ENCODE data around the gene SNRNP40.
"Not testable (repeated sequence)": the region's sequence is repeated elsewhere in the genome, so short reads cannot be mapped to it uniquely, and the experiment has no call there.

SNRNP40 gene

DNA sequence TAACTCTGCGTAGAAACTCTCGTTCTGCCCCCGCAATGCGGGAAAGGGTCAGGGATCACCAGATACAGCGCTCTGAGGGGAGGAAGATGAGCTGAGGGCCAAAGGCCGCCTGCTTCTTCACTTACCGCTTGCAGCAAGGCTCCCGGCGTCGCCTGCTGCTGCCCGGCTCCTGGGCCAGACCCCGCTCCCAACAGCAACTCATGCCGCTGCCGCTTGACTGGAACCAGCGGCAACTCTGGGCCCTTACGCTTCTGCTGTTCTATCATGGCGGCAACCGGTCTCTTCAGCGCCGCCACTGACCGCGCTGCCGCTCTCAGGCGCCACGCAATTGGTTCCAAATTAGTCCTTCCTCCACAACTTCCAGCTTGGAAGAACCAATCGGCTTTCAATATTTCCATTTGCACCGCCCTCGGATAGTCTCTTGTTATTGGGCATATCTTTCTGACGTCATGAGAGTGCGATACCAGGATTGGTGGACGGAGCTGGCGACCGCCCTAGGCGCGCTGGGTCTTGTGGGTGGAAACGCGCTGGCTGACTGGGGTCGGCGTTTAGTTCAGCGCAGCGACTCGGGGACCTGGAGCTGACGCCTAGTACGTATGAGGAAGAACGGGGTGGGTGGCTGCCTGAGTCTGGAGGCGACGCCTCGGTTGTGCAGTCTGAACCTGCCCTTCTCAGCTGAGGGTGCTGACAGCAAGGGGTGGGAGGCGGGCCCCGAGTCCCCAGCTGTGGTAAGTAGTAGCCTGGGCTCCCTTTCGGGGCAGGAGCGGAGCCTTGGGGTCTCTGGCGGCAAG lies at the start of gene SNRNP40, which contains the start of gene ZCCHC17:
SNRNP40 (minus strand) TSS at position 303 of the 791 bp plus-strand sequence; CDS start at position 266, 37 bp downstream.
ZCCHC17 (plus strand) TSS at position 547 of the 791 bp plus-strand sequence. CDS start 13,067 bp downstream, outside the sequence.
- peak; percentile 98 for FAIRE-seq

DNA sequence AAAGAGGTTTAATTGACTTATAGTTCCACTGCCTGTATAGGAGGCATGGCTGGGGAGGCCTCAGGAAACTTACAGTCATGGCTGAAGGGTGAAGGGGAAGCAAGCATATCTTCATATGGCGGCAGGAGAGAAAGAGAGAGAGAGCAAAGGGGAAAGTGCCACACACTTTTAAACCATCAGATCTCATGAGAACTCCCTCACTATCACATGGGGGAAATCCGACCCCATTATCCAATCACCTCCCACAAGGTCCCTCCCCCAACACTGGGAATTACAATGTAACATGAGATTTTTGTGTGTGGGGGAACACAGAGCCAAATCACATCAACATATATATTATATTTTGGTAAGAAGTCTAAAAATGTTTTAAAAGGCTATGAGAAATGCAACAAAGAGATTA lies 49.0 kb upstream of the SNRNP40 start:
- no peak for FAIRE-seq

DNA sequence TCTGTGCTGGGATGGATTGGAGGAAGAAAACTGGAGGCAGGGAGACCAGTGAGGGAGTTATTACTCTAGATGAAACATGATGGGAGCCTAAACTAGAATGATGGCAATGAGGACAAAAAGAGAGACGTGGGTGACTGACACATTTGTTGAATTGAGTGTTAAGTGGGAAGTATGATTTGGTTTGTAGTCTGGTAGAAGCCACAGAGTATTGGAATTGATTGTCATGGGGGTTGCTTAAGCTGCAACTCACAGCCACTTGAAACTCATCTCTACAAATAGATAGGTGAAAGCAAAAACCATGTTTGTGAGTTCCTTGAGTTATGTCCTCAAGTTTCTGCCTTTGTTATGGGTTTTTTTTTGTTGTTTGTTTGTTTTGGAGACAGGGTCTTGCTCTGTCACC lies 47.9 kb upstream of the SNRNP40 start:
- FAIRE-seq = no peak

DNA sequence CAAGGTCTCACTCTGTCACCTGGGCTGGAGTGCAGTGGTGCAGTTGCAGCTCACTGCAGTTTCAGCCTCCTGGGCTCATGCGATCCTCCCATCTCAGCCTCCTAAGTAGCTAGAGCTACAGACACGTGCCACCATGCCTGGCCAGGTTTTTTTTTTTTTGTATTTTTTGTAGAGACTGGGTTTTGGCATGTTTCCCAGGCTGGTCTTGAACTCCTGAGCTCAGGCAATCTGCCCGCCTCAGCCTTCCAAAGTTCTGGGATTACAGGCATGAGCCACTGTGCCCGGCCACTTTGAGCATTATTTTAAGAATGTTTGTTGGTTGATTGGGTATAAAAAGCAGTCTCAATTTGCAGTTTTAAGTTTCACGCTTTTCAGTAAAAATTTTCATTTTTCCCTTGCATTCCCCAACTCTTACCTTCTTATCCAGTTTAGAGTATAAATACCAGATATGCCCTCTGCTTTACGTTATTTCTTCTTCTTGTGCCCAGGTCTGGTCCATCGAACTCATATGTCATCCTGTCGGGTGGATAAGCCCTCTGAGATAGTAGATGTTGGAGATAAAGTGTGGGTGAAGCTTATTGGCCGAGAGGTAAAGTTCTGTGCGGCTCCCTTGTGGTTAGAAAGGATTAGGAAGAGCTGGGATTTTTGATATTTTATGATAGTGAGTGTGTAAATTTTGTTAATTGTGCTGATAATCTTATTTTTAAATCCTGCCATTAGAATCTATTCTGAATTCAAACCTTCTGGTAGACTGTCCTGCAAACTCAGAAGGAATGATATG lies 40.3 kb upstream of the SNRNP40 start:
- FAIRE-seq = no peak

DNA sequence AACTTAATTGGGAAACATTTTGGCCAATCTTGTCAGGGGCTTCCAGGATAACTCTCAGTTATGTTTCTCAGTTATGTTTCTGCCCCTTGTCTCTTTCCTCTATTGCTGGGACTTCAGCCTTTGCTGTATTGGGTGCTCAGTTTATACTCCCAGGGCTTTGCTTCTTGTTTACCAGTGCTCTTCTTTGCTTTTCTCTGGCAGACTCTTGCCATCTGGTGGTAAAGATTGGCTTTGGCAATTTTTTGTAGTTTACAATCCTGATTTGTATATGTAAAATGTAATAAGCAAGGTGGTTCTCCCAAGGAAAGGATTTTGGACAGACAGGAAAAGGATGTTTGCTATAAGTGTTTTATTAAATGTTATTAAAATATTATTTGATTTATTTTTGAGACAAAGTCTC lies 38.4 kb upstream of the SNRNP40 start:
- FAIRE-seq = no peak

DNA sequence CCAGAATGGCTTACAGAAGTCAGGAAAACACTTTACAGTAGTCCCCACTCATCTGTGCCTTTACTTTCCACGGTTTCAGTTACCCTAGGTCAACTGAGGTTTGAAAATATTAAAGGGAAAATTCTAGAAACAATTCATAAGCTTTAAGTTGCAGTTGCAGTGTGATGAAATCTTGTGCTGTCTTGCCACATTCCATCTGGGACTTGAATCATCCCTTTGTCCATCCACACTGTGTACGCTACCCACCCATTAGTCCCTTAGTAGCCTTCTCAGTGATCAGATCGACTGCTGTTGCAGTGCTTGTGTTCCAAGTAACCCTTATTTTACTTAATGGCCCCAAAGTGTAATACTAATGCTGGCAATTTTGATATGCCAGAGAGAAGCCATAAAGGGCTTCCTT lies 30.8 kb upstream of the SNRNP40 start:
- no peak for FAIRE-seq

DNA sequence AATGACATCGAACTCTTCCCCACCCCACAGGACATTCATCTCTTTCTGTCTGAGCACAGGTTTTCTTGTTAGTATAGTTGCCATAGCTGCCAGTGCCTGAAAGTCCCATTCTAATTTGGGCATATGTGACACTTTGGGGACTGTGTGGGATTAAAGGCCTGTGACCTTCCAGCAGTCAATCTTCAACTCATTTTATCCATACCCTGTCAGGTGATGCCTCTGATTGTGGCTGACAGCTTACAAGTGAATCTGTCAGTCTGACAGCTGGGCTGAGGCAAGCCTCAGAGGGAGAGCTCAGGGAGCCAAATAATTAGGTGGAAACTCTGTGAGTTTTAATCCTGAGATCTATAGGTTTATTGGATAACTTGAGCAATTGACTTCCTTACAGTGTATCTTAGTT lies 29.9 kb upstream of the SNRNP40 start:
- no peak for FAIRE-seq

DNA sequence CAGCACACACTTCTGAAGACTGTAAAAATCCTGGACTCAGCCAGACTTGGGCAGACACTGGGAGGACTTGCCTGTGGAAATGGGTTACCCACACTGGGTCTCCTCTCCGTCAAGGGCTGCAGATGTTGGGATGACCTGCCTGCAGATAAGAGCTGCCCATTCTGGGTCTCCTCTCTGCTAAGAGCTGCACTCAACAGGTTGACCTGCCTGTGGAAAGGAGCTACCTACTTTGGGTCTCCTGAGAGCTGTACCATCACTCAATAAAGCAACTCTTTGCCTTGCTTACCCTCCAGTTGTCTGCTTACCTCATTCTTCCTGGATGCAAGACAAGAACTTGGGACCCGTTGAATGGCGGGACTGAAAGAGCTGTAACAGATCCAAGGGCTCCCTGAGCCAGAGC lies 28.4 kb upstream of the SNRNP40 start:
- no peak for FAIRE-seq

DNA sequence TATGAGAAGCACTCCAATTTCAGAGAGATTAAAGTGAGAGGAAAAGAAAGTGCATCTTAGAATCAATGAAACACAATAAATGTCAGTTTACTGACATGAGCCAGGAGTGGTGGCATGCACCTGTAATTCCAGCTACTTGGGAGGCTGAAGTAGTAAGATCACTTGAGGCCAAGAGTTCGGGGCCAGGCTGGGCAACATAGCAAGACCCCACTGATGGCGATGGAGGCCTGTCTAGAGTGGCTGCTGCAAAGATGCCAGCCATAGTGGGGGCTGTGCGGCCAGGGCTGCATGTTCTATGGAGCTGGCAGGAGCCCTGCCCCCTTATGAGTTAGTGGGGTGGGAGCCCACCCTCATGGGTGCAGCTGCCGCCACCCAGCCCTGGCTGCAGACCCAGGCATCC lies 27.5 kb upstream of the SNRNP40 start:
- no peak for FAIRE-seq

DNA sequence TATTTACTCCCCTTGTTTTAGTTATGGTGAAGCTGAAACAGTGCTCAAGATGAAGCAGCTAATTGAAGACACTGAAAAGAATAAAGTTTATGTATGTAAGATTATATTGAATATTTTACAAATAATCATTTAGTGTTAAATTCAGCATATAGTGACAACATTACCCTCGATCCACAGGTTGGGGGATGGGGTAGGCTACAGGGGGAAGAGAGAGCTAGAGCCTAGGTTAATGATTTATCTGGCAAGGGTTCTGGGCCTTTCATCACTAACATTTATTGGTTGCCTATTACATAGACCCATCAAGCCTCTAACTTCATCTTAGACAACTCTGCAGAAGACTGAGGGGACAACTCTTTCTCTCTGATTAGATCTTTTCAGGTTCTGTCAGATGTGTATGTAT lies 21.6 kb upstream of the SNRNP40 start:
- no peak for FAIRE-seq

DNA sequence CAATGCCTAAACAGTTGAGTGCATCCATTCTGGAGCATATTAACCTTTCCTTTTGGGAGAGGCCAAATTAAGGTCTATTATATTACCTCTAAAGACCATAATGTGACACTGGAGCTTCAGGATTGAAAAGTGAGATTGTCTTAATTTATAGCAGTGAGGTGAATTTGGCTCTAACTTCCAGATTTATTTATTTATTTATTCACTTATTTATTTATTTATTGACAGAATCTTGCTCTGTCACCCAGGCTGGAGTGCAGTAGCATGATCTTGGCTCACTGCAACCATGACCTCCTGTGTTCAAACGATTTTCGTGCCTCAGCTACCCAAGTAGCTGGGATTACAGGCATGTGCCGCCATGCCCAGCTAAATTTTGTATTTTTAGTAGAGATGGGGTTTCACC lies 19.3 kb upstream of the SNRNP40 start:
- FAIRE-seq = no peak

DNA sequence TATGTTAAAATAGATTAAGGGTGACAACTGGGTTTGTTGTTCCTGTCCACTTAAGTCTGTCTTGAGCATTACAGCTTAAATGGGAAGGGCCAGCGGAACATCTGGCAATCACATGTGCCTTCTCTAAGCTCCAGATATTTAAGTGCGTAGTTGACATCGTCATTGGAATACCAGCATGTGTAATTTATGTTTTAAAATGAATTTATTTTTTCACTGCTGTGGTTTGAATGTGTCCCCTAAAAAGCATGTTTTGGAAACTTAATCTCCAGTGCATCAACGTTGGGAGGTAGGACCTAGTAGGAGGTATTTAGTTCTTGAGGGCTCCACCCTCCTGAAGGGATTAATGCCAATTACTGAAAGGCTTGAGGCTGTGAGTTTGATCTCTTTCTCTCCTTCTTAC lies 13.6 kb upstream of the SNRNP40 start:
- no peak for FAIRE-seq

DNA sequence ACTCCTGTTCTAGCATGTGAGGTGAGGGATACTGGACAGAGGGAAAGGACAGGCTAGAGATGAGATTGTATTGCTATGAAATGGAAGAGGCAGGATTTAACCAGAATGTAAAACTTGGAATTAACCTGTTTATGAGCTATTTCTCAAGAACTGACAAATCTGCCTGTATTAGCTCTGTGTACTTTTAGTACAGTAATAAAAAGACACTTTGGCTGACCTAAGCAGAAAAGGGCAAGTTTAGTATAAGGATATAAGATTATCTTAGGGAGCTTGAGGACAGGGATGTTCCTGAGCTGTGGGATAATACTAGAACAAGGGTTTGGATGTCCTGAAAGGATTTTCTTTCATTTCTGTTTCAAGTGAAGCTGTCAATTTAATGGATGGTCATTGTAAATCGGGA lies 11.4 kb upstream of the SNRNP40 start:
- no peak for FAIRE-seq

DNA sequence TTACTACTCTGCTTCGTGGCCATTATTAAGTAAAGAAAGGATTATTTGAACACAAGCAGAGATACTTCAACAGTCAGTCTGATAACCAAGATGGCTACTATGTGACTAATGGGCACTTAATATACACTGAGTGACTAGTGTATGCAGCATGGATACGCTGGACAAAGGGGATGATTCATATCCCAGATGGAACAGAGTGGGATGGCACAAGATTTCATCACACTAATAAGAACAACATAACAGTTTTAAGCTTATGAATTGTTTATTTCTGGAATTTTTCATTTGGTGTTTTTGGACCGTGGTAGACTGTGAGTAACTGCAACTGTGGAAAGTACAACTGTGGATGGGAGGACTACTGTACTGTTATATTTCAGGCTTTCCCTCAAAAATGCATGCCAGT lies 9.7 kb upstream of the SNRNP40 start:
- FAIRE-seq = no peak

DNA sequence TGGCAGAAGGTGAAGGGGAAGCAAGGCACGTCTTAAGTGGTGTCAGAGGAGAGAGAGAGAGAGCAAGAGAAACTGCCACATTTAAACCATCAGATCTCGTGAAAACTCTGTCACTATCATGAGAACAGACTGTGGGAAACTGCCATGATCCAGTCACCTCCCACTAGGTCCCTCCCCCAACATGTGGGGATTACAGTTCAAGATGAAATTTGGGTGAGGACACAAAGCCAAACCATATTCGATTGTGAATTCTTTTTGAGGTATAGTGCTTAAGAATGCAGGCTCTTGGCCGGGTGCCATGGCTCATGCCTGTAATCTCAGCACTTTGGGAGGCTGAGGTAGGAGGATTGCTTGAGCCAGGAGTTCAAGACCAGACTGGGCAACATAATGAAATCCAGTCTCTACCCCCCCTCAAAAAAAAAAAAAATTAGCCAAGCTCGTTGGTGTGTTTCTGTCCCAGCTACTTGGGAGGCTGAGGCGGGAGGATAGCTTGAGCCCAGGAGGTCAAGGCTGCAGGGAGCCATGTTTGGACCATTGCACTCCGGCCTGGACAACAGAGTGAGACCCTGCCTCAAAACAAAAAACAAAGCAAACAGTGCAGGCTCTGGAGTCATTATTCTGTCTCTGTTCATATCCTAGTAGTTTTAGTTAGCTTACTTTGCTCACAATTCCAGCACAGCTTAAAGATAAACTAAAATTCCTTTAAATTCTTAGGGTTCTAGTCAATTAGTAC lies 6.3 kb upstream of the SNRNP40 start:
- no peak for FAIRE-seq

DNA sequence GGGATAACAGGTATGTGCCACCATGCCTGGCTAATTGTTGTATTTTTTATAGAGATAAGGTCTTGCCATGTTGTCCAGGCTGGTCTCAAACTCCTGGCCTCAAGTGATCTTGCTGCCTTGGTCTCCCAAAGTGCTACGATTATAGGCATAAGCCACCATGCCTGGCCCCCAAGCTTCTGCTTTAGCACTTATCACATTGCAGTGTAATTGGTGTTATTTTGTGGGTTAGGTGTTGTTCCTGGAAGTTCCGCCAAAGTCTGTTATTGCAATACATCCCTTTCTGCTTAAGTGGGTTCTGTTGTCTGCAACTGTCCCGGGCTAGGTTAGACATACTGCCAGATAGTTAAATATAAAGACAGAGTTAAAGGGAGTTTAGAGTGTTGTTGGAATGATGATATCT lies 3.6 kb upstream of the SNRNP40 start:
- FAIRE-seq = no peak

DNA sequence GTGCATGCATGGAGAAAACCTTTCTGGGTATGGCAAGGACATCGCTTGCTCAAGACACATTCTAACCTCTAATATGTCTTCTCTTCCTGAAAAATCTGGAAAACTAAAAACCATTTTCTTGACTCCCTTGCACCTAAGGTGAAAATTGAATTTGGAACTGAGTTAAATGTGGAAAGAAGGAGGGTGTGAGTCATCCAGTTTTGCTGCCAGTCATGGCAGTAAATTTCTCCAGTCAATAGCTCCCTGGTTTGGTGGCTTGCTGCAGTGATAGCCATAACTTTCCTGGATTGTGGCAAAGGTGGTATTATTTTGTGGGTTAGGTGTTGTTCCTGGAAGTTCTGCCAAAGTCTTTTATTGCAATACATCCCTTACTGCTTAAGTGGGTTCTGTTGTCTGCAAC lies 2.8 kb upstream of the SNRNP40 start:
- FAIRE-seq = no peak

DNA sequence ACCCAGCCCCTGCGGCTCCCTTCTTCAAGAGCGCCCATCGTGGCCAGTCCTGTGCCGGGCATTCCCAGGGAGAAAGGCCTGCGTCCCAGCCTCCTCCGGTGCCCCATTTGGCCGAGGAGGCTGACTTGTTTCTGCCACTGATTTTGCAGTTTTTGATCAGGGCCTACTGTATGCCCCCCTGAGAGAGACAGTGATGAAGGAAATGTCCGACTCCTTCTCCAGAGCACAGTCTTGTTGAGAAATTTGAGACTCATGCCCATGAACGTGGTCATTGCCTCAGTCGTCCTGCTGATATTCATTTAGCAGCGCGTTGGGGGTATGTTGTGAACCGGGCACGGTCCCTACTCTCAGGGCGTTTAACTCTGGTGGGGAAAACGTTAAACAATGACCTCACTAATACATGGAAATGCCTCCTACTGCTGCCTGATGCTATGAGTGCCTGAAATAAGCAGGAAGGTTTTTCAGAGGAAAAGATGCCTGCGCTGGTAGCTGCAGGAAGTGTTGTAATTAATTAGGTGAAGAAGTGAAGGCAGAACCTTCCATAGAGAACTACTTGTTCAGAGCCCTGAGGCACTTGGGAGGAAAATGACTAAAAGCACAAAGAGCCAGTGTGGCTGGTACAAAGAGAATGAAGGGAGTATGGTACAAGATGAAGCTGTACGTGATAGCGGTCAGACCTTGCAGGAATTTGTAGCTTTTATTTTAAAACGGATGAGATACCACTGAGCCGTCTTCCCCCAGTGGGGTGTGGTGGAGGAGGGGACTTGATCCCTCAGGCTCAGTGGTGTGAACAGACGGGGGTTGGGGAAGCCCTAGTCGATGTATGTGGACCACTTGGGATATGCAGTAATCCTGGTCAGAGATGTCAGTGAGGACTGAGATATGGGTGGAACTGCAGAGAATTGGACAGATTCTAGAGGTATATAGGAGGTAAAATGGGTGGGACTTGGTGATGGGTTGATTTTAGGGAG lies 974 bp upstream of the SNRNP40 start:
- FAIRE-seq = no peak

DNA sequence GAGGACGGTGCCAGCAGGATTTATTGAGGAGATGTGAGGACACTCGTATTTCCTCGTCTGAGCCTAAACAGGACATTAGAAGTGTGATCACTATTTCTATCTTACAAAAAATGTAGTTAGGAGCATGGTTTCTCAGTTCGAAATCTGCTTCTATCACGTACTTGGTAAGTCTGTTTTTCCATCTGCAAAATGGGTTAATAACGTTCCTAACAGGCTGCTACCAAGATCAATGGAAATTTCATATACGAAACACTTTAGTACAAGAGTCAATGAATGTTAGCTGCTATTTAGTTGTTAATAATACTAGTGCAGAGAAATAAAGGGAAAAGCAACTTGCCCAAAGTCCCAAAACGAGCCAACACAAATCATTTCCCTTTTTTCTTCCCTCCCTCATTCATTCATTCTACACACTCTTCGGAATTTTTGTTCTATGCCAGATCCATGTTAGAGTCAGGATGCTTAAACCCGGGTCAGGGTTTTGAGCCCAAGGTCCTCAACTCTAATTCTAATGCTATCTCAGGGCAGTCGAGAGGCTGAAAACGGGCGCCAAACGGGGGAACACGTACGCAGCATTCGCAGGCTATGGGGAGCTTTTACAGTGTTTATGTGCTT lies 608 bp downstream of the SNRNP40 start:
- FAIRE-seq = no peak

DNA sequence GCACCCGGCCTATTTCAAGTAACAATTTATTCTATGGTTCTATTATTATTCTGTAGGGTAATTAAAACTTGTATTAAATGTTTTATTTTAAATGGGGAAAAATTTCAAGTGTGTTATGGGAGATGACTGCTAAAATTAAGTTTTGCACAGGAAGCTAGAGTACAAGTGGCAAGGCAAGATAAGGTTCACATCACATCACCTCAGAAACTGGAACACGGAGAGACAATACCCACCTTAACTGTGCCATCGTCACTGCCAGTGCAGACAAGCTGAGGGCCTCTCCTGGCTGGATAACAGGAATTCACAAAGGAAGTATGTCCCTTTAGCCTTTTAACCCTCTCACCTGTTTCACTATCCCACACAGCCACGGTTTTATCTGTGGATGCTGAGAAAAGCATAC lies 7.6 kb downstream of the SNRNP40 start:
- FAIRE-seq = no peak

DNA sequence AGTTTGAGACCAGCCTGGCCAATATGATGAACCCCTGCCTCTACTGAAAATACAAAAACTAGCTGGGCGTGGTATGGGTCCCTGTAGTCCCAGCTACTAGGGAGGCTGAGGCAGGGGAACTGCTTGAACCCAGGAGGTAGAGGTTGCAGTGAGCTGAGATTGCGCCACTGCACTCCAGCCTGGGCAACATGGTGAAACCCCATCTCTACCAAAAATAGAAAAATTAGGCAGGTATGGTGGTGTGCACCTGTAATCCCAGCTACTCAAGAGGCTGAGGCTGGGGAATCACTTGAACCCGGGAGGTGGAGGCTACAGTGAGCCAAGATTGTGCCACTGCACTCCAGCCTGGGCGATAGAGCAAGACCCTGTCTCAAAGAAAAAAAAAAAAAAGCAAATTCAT lies 8.8 kb downstream of the SNRNP40 start:
- not testable (repeated sequence) for FAIRE-seq

DNA sequence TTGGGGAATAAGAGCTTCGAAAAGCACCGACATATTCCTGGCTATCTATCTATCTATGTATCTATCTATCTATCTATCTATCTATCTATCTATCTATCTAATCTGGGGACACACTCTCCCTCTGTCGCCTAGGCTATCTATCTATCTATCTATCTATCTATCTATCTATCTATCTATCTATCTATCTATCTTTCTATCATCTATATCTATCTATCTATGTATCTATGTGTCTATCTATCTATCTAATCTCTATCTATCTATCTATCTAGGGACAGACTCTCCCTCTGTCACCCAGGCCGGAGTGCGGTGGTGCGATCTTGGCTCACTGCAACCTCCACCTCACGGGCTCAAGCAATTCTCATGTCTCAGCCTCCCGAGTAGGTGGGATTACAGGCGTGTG lies 14.2 kb downstream of the SNRNP40 start:
- not testable (repeated sequence) for FAIRE-seq
